CD4-positive, alpha-beta T cell treated with Interleukin-10 for 1 hour (primary cell): ENCODE data around the gene NOTCH2NLA.
"Not testable (repeated sequence)": the region's sequence is repeated elsewhere in the genome, so short reads cannot be mapped to it uniquely, and the experiment has no call there.

Source experiments
- DNase-seq: peaks from one replicate; pipeline ENCODE4 v3.0.0-alpha.2; 2020

NOTCH2NLA gene

GRCh38 chr1:146228710-146229477, at the start of gene NOTCH2NLA:
NOTCH2NLA (minus strand) TSS chr1:146229021; CDS start chr1:146189337, 39,684 bp downstream.
- peak; percentile 57 for DNase-seq

- not testable (repeated sequence) for DNase-seq
Measured at GRCh38 chr1:146278346-146278745, 49.5 kb upstream of the NOTCH2NLA start.

- not testable (repeated sequence) for DNase-seq
Measured at GRCh38 chr1:146277087-146277486, 48.3 kb upstream of the NOTCH2NLA start.

- DNase-seq, result not testable (repeated sequence)
Measured at GRCh38 chr1:146274083-146274482, 45.3 kb upstream of the NOTCH2NLA start.

- DNase-seq, result not testable (repeated sequence)
Measured at GRCh38 chr1:146273194-146273593, 44.4 kb upstream of the NOTCH2NLA start.

- not testable (repeated sequence) for DNase-seq
Measured at GRCh38 chr1:146272734-146273133, 43.9 kb upstream of the NOTCH2NLA start.

GRCh38 chr1:146271977-146272376, 43.2 kb upstream of the NOTCH2NLA start:
- DNase-seq, result not testable (repeated sequence)

- not testable (repeated sequence) for DNase-seq
Measured at GRCh38 chr1:146270129-146270528, 41.3 kb upstream of the NOTCH2NLA start.

GRCh38 chr1:146266179-146266748, 37.4 kb upstream of the NOTCH2NLA start:
- DNase-seq, result not testable (repeated sequence)

- DNase-seq, result not testable (repeated sequence)
Measured at GRCh38 chr1:146264761-146265160, 35.9 kb upstream of the NOTCH2NLA start.

- not testable (repeated sequence) for DNase-seq
Measured at GRCh38 chr1:146260006-146260730, 31.3 kb upstream of the NOTCH2NLA start.

GRCh38 chr1:146257992-146258552, 29.3 kb upstream of the NOTCH2NLA start:
- DNase-seq, result not testable (repeated sequence)

- DNase-seq, result not testable (repeated sequence)
Measured at GRCh38 chr1:146254569-146255197, 25.9 kb upstream of the NOTCH2NLA start.

- not testable (repeated sequence) for DNase-seq
Measured at GRCh38 chr1:146253249-146253855, 24.5 kb upstream of the NOTCH2NLA start.

- not testable (repeated sequence) for DNase-seq
Measured at GRCh38 chr1:146251523-146251922, 22.7 kb upstream of the NOTCH2NLA start.

GRCh38 chr1:146248643-146249042, 19.8 kb upstream of the NOTCH2NLA start:
- peak; percentile 0 for DNase-seq

- DNase-seq, result not testable (repeated sequence)
Measured at GRCh38 chr1:146236626-146237025, 7.8 kb upstream of the NOTCH2NLA start.

- DNase-seq, result not testable (repeated sequence)
Measured at GRCh38 chr1:146236026-146236601, 7.3 kb upstream of the NOTCH2NLA start.

GRCh38 chr1:146228144-146228682, 608 bp downstream of the NOTCH2NLA start:
- peak; percentile 6 for DNase-seq

GRCh38 chr1:146174531-146174930, 54.3 kb downstream of the NOTCH2NLA start:
- DNase-seq, result not testable (repeated sequence)

- DNase-seq, result not testable (repeated sequence)
Measured at GRCh38 chr1:146167740-146168139, 61.1 kb downstream of the NOTCH2NLA start.
